CD4-positive, alpha-beta T cell treated with Interleukin-12 subunit alpha and Interleukin-12 subunit beta, for 1 hour (primary cell): ENCODE measurements around the gene ILF2.
"Not testable (repeated sequence)": the region's sequence is repeated elsewhere in the genome, so short reads cannot be mapped to it uniquely, and the experiment has no call there.

ENCODE experiments used
- DNase-seq: peaks from one replicate; pipeline ENCODE4 v3.0.0-alpha.2; 2020

ILF2 gene

GRCh38 chr1:153670859-153671627 lies at the start of gene ILF2:
ILF2 (minus strand) TSS chr1:153670993; CDS start chr1:153670922, 71 bp downstream.
- peak; percentile 99 for DNase-seq

DNA sequence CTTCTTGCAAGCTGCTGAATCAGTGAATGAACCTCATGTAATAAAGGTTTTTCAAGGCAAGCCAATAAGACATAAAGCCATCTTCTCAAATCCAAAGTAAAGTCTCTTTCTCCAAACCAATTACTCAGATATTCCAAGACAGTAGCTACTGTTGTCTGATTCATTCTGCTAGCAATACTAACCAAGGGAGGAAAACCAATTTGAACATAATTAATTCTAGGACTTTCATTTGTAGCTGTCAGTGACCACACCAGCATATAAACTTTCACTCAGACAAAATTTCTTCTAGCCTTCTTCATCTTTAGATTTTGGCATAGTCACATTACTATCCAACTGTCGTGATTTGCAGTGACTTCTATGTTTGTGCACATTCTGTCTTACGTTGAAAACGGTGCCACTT lies 46.5 kb upstream of the ILF2 start:
- no peak for DNase-seq

DNA sequence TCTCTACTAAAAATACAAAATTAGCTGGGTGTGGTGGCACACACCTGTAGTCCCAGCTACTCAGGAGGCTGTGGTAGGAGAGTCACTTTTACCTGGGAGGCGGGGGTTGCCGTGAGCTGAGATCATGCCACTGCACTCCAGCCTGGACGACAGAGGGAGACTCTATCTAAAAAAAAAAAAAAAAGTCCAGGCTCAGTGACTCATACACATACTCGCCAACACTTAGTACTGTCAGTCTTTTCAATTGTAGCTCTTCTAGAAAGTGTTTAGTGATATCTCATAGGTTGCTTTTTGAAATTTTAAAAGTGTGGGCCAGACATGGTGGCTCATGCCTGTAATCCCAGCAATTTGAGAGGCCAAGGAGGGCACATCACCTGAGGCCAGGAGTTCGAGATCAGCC lies 45.4 kb upstream of the ILF2 start:
- not testable (repeated sequence) for DNase-seq

GRCh38 chr1:153711026-153711425 lies 40.2 kb upstream of the ILF2 start:
- no peak for DNase-seq

- no peak for DNase-seq
Measured at GRCh38 chr1:153705484-153705883, 34.7 kb upstream of the ILF2 start.

DNA sequence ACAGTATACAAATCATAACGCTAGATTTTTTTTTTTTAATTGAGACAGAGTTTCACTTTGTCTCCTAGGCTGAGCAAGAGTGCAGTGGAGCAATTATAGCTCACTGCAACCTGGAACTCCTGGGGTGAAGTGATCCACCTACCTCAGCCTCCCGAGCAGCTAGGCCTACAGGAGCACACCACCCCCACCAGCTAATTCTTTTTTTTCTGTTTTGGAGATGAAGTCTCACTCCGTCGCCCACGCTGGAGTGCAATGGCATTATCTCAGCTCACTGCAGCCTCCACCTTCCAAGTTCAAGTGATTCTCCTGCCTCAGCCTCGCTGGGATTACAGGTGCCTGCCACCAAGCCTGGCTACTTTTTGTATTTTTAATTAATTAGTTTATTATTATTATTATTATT lies 29.0 kb upstream of the ILF2 start:
- DNase-seq: no peak

DNA sequence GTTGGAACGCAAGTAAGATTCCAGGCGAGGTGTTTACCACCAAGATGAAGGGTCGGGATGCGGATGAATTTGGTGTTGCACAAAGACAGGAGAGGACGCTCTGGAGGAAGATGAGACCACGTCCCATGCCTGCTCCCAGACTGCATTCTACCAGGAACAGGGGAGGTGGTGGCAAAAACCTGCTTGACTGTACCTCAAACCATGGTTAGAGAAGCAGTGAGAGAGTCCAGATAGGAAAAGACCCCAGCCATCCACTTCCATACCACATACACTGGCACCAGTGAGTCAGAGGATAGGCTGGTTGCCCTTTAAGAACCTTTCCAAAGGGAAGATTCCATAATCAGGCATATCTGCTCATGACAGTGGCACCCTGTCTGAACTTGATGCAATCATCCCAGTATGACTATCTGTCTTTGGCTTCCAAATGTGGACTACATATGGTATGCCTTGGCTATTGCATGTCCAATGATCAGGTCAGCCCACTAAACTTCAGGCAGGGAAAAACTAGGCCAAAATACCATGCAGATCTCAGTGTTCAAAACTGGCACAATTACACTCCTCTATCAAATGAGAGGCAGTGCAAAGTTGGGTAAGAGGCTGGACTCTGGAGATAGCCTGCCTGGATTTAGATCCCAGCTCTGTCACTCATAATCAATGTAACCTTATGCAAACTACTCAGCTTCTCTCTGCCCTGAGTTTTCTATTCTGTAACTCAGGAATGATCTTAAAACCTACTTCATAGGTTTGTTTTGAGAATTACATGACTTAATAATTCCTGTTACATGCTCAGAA lies 28.3 kb upstream of the ILF2 start:
- DNase-seq: no peak

DNA sequence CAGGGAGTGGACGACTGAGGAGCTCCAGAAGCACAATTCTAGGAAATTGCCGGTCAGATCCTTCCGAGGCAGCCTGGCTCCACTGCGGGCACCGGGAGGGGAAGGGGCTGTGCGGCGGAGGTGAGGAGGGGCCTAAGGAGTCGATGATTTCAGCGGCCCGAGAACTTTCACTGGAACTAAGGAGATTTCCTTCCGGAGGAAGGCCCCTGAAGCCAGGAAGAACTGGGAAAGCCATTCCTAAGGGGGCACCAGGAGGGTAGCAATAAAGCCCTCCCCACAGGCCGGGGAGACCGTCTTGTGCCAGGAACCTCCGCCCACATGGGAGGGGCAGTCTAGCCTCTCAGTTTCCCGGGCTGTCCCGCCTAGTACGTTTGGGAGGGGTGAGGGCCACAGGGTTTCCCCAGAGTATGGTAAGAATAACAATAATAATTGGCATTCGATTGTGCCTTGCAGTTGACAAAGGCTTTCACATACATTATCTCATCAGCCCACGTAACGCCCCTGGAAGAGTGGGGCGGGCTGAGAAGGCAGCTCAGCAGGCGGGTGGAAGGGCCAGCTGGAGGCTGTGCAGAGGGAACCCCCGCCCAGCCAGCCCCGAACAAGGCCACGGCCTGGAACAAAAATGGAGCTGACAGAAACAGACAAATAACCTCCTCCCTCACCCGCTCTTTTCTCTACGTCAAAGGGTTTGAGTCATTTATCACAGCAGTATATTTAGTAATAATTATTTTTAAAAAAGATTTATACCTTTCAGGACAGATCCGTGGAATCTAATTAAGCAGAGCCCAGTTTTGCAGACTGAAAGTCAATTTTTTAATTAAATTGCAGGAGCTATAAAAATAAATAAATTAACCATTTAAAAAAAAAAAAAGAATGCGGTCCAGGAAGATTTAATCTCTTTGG lies 27.5 kb upstream of the ILF2 start:
- DNase-seq: no peak

- DNase-seq: no peak
Measured at GRCh38 chr1:153697191-153698019, 26.6 kb upstream of the ILF2 start.

DNA sequence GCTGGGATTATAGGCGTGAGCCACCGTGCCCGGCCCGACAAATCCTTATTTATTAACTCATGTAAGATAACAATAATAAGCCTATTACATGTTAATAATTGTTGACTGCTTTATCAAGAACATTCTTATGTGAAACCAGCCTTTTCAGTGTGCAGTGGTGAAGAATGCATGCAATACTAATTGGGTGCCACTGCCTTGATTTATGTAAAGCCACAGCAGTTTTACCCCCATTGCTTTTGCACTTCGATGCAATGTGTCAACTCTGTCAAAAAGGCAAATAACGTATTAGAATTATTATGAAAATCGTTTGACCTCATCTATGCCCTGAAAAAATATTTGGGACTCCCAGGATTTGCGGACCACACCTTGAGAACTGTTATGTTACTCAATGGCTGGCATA lies 25.9 kb upstream of the ILF2 start:
- no peak for DNase-seq

GRCh38 chr1:153693466-153693865 lies 22.7 kb upstream of the ILF2 start:
- no peak for DNase-seq

DNA sequence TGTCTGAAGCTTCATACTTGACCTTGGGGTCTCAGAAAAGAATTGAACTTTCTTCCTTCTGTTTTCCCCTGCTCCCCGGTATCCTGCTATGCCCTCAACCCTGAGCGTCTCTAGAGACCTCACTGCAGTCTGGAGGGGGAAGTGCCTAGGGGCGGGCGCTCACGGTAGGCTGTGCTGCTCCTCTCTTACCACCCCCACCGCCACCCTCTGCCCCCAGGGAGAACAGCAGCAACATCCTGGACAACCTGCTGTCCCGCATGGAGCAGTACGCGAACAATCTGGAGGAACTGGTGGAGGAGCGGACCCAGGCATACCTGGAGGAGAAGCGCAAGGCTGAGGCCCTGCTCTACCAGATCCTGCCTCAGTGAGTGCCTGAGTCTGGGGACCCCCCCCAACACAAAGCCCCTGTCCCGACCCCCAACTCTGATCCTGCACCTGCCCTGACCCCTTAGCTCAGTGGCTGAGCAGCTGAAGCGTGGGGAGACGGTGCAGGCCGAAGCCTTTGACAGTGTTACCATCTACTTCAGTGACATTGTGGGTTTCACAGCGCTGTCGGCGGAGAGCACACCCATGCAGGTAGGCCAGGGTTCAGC lies 18.0 kb upstream of the ILF2 start:
- DNase-seq: no peak

GRCh38 chr1:153688276-153688675 lies 17.5 kb upstream of the ILF2 start:
- DNase-seq: no peak

- no peak for DNase-seq
Measured at GRCh38 chr1:153687346-153688125, 16.7 kb upstream of the ILF2 start.

GRCh38 chr1:153685544-153686340 lies 14.9 kb upstream of the ILF2 start:
- DNase-seq: no peak

DNA sequence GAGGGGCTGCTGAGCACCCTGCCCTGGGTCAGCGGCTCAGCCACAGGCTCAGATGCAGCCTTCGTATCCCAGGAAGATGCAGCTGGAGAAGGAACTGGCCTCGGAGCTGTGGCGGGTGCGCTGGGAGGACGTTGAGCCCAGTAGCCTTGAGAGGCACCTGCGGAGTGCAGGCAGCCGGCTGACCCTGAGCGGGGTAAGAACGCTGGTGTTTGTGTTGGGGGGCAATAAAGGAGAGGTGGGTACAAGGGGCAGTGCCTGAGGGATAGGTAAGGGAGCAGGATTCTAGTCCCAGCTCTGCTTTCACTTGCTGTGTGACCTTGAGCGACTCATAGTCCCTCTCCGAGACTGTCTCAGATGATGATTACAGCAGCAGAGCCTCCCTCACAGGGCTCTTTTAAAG lies 14.1 kb upstream of the ILF2 start:
- no peak for DNase-seq

DNA sequence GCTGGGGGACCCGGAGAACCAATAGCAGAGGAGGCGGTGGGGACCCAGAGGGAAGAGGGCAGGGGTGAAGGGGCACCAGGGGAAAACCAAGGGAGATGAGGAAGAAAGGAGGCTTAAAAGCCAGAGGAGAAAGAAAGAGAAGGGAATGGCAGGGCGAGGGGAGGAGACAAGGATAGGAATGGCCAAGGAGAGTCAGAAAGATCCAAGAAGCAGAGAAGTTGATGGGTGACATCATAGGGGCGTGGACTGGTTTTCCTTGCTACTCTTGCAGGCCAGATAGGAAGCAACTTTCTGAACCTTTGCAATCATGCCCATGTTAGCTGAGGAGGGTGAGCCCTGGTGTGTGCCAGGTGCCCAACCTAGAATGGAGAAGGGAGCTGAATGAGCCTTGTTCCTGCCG lies 13.1 kb upstream of the ILF2 start:
- DNase-seq: no peak

DNA sequence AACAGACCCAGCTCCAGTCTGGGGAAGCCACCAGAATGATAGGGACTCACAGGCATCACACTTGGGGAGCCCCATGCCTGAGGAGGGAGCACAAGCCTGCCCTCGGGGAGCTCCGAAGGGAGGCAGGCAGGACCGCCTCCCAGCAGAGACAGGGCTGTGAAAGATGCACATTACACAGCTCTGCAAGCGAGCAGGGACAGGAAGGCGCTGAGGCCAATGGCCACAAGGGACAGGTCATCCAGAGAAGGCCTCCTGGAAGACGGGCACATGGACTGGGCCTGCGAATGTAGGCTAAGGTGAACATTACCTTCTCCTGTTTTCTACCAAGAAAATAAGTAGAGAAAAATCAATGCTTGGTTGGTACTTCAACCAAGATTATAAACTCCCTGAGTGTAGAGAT lies 11.9 kb upstream of the ILF2 start:
- no peak for DNase-seq

- DNase-seq: no peak
Measured at GRCh38 chr1:153680120-153680403, 9.3 kb upstream of the ILF2 start.

DNA sequence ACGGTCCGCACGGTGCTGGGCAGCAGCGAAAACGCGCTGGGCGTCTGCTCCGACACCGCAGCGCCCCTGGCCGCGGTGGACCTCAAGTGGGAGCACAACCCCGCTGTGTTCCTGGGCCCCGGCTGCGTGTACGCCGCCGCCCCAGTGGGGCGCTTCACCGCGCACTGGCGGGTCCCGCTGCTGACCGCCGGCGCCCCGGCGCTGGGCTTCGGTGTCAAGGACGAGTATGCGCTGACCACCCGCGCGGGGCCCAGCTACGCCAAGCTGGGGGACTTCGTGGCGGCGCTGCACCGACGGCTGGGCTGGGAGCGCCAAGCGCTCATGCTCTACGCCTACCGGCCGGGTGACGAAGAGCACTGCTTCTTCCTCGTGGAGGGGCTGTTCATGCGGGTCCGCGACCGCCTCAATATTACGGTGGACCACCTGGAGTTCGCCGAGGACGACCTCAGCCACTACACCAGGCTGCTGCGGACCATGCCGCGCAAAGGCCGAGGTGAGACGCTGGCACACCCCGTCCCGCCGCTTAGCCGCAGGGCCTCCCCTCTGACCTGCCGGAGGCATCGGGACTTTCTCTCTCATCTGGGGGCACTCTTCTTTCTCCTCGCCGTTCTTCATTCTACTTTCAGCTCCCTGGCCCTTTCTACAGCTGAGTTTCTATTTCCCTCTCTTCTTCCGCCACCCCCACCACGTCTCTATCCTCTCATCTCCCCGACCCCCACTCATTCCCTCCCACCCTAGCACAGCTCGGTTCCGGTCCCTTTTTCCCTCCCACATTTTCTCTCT lies 8.7 kb upstream of the ILF2 start:
- peak; percentile 24 for DNase-seq
